Measurements from ENCODE around the gene DFFB. TPM values are rescaled to one million over a fixed set of nuclear protein-coding genes. Genes with fewer than 3 reads are reported as not detected.

The DFFB gene
- total and polyA plus RNA-seq, 7 donors, result 1.1 to 2.4 (median 1.9) TPM

DNA sequence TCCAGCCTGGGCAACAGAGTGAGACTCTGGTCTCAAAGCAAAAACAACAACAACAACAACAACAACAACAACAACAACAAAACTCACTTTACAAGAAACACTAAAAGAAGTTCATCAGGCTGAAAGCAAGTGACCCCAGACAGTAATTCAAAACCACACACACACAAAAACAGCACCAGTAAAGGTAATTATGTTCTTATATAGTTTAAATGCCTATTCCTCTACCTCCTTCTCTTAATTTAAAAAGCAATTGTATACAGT lies 41.1 kb downstream of the DFFB start:
- Histone ChIP-seq H3K36me3 (ENCODE audit: insufficient read depth in 1 of 2, low read depth in 1 of 2) (no peaks in the 10 kb centered on the region), H3K4me1 (peaks cover 6% of the 10 kb centered on the region)
- intact Hi-C loops (cut with DNase I), result no loop called here

DNA sequence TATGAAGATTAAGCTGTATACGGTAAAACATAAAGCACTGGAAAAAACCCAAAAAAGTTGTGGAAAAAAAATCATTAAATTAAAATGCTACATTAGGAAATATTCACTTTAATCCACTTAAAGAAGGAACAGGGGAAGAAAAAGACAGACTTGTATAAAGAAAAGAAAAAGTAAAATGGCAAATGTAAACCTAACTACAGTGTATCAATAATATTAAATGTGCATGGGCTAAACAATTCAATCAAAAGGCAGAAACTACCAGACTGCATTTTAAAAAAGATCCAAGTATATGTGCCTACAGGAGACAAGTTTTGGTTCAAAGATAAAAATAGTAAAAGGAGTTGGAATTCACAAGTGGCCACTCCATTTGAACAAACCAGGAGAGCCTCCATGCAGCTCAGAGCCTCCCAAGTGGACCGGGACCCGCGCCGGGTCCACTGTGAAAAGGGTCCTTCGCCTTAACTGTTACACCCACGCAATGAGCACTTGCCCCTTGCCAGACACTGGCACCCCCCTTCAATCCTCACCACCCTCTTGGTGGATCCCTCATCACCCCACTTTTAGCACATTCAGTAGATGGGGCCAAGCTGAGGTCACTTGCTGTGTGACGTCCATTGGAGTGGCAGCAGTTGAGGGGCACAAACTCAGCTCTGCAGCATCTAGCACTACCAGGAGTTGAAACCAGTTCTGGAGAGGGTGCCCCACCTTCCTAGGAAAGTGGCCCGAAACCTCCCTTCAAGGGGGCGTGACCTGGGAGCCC lies 41.9 kb downstream of the DFFB start:
- intact Hi-C loops (cut with DNase I), result no loop called here
- TF ChIP-seq, protein P1, sequence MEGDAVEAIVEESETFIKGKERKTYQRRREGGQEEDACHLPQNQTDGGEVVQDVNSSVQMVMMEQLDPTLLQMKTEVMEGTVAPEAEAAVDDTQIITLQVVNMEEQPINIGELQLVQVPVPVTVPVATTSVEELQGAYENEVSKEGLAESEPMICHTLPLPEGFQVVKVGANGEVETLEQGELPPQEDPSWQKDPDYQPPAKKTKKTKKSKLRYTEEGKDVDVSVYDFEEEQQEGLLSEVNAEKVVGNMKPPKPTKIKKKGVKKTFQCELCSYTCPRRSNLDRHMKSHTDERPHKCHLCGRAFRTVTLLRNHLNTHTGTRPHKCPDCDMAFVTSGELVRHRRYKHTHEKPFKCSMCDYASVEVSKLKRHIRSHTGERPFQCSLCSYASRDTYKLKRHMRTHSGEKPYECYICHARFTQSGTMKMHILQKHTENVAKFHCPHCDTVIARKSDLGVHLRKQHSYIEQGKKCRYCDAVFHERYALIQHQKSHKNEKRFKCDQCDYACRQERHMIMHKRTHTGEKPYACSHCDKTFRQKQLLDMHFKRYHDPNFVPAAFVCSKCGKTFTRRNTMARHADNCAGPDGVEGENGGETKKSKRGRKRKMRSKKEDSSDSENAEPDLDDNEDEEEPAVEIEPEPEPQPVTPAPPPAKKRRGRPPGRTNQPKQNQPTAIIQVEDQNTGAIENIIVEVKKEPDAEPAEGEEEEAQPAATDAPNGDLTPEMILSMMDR (IDR thresholded peaks at IDR 0.05), result no peak
- H3K27me3 ChIP-seq (ENCODE audit: insufficient read depth in 3 of 3, low read length in 2 of 3), result no peaks in the 10 kb centered on the region
- ATAC-seq, result no peak
- no peaks in the 10 kb centered on the region for H3K36me3 ChIP-seq (ENCODE audit: insufficient read depth in 1 of 2, low read depth in 1 of 2)
- WGBS, 3 donors, result 39 to 44% (median 40%) methylated on average over 10 of the region's 10 CpGs
- no peak for DNase-seq
- peaks cover 17% of the 10 kb centered on the region for H3K9me3 ChIP-seq
- H3K4me3 ChIP-seq, result peak overlapping the region; percentile 94
- H3K27ac ChIP-seq, result peak overlapping the region; percentile 98
- peaks cover 6% of the 10 kb centered on the region for H3K4me1 ChIP-seq

More for the DNA sequence above, 41.1 kb downstream of the DFFB start:
- no peak overlapping the region for H3K4me3 ChIP-seq
- TF ChIP-seq, protein P1 (IDR thresholded peaks at IDR 0.05), result no peak
- no peak overlapping the region for H3K27ac ChIP-seq
- H3K27me3 ChIP-seq (ENCODE audit: insufficient read depth in 3 of 3, low read length in 2 of 3), result no peaks in the 10 kb centered on the region
- H3K9me3 ChIP-seq, result peaks cover 17% of the 10 kb centered on the region
- DNase-seq (no peak), ATAC-seq (no peak)

DNA sequence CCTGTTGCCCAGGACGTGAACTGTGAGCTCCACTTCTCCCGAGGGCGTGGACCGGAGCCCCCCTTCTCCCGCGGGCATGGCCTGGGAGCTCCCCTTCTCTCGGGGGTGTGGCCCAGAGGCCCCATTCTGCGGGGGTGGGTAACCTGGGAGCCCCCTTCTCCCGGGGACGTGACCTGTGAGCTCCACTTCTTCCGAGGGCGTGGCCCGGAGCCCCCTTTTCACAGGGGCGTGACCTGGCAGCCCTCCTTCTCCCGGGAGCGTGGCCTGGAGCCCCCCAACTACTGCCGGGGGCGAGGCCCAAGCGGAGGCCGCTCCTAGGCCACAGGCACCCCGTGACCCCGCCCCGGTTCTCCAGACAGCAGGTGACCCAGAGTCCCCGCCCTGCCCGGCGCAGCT lies 42.5 kb downstream of the DFFB start:
- no peaks in the 10 kb centered on the region for H3K36me3 ChIP-seq (ENCODE audit: insufficient read depth in 1 of 2, low read depth in 1 of 2)
- intact Hi-C loops (cut with DNase I), result loop anchor here in 1 of 2 donors (5.0 to 10.0 kb wide), 2 partner anchors 255 to 1312 kb away; partner anchors contain the start of gene PRXL2B
- TF ChIP-seq, protein P1 (IDR thresholded peaks at IDR 0.05), result no peak
- H3K9me3 ChIP-seq, result peaks cover 17% of the 10 kb centered on the region
- H3K27me3 ChIP-seq (ENCODE audit: insufficient read depth in 3 of 3, low read length in 2 of 3), result no peaks in the 10 kb centered on the region
- DNase-seq (no peak), ATAC-seq (no peak)
- WGBS, 3 donors, result 0 to 1% (median 0%) methylated on average over 18 to 26 of the region's 26 CpGs
- H3K27ac ChIP-seq, result peak overlapping the region; percentile 98
- peaks cover 6% of the 10 kb centered on the region for H3K4me1 ChIP-seq
- peak overlapping the region; percentile 94 for H3K4me3 ChIP-seq

DNA sequence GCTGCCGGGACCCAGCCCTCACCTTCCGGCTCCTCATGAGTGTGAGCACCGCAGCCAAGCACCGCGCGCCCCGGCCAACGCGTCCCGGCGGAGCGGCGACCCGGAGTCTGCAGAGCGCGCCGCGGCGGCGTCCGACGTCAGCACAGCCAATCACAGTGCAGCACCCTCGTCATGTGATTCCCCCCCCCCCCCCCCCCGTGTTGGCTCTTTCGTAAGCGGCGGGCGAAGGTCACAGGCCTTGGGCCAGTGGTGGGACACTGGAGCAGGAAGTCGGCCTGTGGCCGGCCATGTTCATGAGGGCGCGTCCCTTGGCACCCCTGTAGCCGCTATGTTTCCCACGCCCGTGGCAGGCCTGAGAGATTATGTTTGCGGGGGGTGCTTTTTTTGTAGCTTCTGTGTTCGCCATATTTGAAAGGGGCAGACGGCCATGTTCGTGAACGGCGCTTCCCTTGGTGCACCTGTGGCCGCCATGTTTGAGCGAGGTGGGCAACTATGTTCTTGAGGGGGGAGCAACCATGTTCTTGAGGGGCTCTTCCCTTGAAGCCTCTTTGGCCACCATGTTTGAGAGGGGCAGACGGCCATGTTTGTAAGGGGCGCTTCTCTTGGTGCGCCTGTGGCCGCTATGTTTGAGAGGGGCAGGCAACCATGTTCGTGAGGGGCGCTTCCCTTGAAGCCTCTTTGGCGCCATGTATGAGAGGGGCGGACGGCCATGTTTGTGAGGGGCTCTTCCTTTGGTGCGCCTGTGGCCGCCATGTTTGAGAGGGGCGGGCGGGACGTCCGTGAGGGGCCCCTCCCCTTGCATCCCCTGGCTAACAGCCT lies 43.1 kb downstream of the DFFB start, which contains the start of gene C1orf174:
TSS of gene C1orf174 (minus strand) at position 123 of the 819 bp plus-strand sequence. CDS start at position 37, 86 bp downstream.
- Histone ChIP-seq H3K4me1 (peaks cover 6% of the 10 kb centered on the region), H3K4me3 (peak within 1 kb of the TSS; percentile 94), H3K36me3 (ENCODE audit: insufficient read depth in 1 of 2, low read depth in 1 of 2) (no peaks in the 10 kb centered on the region), H3K27ac (peak within 1 kb of the TSS; percentile 98), H3K9me3 (peaks cover 17% of the 10 kb centered on the region), H3K27me3 (ENCODE audit: insufficient read depth in 3 of 3, low read length in 2 of 3) (no peaks in the 10 kb centered on the region)
- peak; percentile 88 to 91 (median 90) for ATAC-seq
- WGBS, 3 donors, result 0% methylated on average over 53 to 58 of the region's 58 CpGs
- intact Hi-C loops (cut with DNase I), result loop anchor here in 1 of 2 donors (5.0 to 10.0 kb wide), 2 partner anchors 256 to 1313 kb away; partner anchors contain the start of gene PRXL2B
- TF ChIP-seq, protein P1 (IDR thresholded peaks at IDR 0.05), result no peak
- peak; percentile 95 to 98 for DNase-seq

Measured in psoas muscle (tissue), 8 donors.